Measurements from ENCODE around the gene AKR7A3. TPM values are rescaled to one million over a fixed set of nuclear protein-coding genes. Genes with fewer than 3 reads are reported as not detected.

Gene AKR7A3
- total RNA-seq, 1 donor, result 0.36 TPM

DNA sequence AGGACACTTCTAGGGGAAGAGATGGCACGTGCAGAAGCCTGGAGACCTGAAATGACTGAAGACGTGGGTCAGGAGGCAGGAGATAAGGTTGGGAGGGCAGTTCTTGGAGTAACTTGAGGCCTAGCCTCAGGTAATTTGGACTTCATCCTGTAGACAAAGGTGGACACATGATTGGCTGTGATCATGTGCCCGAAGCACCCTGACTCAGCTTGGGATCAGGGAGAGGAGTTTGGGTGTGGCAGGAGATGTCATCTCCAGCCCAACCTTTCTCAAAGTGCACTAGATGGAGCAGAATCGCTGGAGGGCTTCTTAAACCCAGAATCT lies 25.0 kb upstream of the AKR7A3 start:
- no peak for DNase-seq (ENCODE audit: low read depth)
- H3K4me3 ChIP-seq (ENCODE audit: low read depth, low read length), result peak overlapping the region; percentile 83
- TF ChIP-seq, protein P1, sequence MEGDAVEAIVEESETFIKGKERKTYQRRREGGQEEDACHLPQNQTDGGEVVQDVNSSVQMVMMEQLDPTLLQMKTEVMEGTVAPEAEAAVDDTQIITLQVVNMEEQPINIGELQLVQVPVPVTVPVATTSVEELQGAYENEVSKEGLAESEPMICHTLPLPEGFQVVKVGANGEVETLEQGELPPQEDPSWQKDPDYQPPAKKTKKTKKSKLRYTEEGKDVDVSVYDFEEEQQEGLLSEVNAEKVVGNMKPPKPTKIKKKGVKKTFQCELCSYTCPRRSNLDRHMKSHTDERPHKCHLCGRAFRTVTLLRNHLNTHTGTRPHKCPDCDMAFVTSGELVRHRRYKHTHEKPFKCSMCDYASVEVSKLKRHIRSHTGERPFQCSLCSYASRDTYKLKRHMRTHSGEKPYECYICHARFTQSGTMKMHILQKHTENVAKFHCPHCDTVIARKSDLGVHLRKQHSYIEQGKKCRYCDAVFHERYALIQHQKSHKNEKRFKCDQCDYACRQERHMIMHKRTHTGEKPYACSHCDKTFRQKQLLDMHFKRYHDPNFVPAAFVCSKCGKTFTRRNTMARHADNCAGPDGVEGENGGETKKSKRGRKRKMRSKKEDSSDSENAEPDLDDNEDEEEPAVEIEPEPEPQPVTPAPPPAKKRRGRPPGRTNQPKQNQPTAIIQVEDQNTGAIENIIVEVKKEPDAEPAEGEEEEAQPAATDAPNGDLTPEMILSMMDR (IDR thresholded peaks at IDR 0.05; ENCODE audit: insufficient read depth, low read length), result no peak

DNA sequence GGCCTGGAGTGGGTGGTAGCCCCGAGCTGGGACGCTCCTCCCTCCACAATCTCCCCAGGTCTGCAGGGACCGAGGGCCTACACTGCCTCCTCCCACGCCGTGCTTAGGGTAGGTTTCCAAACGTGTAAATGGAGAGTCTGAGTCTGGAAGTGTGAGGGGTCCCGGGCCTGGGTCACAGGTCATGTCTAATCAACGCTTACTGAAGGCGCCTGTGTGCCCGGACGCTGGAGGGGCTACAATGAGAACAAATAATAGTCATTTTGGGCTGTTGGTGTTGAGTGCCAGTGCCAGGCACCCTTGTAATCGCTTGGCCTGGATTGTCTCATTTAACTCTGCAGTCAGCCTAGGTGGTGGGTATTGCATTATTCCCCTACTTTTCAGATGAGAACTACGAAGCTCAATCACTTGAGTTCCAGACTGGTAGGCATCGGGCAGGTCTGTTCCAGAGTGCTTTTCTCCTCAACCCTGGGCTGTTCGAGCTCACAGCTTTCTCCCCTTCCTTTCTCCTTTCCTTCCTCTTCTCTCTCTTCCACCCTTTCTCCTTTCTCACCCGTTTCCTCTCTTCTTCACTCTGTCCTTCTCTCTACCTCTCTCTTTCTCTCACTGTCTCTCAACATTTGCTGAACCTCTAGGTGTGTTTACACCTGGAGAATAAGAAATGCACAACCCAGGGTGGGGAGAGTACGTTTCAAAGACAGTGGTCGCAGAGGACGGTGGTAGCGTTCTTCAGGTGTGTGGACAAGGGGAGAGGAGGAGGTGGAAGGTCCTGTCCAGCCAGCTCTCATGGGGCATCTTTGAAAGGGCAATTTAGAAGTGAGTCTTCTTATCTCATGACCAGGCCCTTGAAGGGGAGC lies 24.4 kb upstream of the AKR7A3 start:
- H3K4me3 ChIP-seq (ENCODE audit: low read depth, low read length), result peak overlapping the region; percentile 83
- DNase-seq (ENCODE audit: low read depth), result no peak
- TF ChIP-seq, protein P1 (IDR thresholded peaks at IDR 0.05; ENCODE audit: insufficient read depth, low read length), result no peak

- TF ChIP-seq, protein P1 (IDR thresholded peaks at IDR 0.05; ENCODE audit: insufficient read depth, low read length), result peak; percentile 3
- peak within 1 kb of the TSS; percentile 85 for H3K4me3 ChIP-seq (ENCODE audit: low read depth, low read length)
- DNase-seq (ENCODE audit: low read depth), result peak; percentile 88
These were observed 23.6 kb upstream of the AKR7A3 start, which contains the start of the genes AKR7A2 and SLC66A1 for GRCh38 chr1:19311931-19312781. AKR7A2 (minus strand) TSS chr1:19312144; CDS start chr1:19312124, 20 bp downstream. SLC66A1 (plus strand) TSS chr1:19312326; CDS start chr1:19317678, 5,352 bp downstream.

GRCh38 chr1:19311503-19311930 lies 22.9 kb upstream of the AKR7A3 start:
- no peak for DNase-seq (ENCODE audit: low read depth)
- TF ChIP-seq, protein P1 (IDR thresholded peaks at IDR 0.05; ENCODE audit: insufficient read depth, low read length), result no peak

DNA sequence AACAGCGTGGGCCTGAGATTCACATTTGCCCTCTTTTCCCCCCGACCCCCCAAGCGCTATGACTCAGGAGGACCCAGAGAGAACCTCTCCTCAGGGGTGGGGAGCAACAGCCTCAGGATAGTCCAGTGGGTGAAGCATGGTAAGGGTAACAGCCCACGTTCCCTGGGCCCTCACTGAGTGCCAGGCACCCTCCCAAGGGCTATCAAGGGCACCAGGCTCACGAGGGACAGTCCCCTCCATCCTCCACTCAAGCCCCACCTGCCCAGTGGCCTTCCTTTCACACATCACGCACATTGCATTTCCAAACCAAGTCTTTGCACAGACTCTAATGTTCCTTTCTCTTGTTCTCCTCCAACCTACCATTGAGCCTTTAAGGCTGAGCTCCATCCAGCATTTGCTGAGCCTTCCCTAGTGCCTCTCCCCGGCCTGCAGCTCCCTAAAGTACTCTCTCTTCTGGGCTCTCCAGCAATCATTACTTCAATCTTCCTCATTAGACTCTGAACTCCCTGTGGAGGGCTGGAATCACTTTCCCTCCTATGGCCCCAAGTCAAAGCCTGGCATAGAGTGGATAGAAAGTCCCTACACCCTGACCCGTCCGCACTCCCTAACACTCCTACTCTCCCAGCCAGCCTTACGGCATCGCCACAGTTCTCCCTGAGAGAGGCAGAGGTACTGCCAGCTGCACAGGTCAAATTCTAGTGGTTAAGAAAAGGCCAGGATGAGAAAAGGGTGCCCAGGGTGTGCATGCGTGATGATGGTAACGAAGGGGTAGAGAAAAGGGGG lies 22.3 kb upstream of the AKR7A3 start:
- TF ChIP-seq, protein P1 (IDR thresholded peaks at IDR 0.05; ENCODE audit: insufficient read depth, low read length), result no peak
- peak; percentile 26 for DNase-seq (ENCODE audit: low read depth)
- peak overlapping the region; percentile 85 for H3K4me3 ChIP-seq (ENCODE audit: low read depth, low read length)

More at GRCh38 chr1:19311503-19311930, 22.9 kb upstream of the AKR7A3 start:
- peak overlapping the region; percentile 85 for H3K4me3 ChIP-seq (ENCODE audit: low read depth, low read length)

DNA sequence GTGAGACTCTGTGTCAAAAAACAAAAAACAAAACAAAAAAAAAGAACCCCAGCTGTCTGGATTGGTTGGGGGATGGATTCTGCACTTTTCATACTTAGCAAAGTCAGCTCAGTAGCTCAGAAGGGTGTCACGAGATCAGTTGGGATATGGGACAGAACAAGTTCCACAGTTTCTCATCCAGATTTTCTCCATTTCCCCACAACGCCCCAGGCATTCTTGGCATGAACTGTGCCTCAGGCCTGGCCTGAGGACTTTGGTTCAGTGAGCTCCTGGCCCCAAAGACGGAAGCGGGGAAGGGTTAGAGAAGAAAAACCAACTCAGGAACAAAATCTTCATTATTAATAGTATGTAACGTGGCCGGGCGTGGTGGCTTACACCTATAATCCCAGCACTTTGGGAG lies 21.5 kb upstream of the AKR7A3 start:
- H3K4me3 ChIP-seq (ENCODE audit: low read depth, low read length), result no peak overlapping the region
- TF ChIP-seq, protein P1 (IDR thresholded peaks at IDR 0.05; ENCODE audit: insufficient read depth, low read length), result no peak
- peak; percentile 24 for DNase-seq (ENCODE audit: low read depth)

Data from fibroblast of the aortic adventitia (primary cell).